HG03565 (cell line): Measurements from ENCODE around the gene ST14.

Experiments used
- ATAC-seq: cut with Tn5 transposase; IDR thresholded peaks from one replicate; pipeline ENCODE4 v1.9.1; 2021; ENCODE audit warnings: mild to moderate bottlenecking, moderate library complexity; ENCODE audit not compliant: unreplicated experiment

Gene ST14

DNA sequence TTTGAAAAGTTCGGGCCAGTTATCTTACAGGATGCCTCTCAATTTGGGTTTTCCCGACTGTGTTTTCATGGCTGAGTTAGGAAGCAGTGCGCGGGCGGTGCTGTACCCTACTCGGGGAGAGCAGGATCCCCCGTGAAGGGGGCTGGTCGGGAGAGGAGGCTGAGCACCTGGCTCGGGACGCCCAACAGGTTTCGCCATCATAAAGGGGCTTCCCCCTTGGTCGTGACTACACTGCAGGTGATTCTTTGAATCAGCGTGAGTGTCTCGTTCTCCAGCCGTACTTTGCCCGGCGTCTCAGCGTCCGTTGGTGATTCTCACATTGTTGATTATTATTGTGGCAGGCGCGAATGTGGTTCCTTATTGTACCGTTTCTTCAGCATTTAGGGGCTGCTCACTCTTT lies 46.6 kb downstream of the ST14 start:
- ATAC-seq: no peak

- ATAC-seq: no peak
These were observed 48.9 kb downstream of the ST14 start for GRCh38 chr11:130208241-130209127.

DNA sequence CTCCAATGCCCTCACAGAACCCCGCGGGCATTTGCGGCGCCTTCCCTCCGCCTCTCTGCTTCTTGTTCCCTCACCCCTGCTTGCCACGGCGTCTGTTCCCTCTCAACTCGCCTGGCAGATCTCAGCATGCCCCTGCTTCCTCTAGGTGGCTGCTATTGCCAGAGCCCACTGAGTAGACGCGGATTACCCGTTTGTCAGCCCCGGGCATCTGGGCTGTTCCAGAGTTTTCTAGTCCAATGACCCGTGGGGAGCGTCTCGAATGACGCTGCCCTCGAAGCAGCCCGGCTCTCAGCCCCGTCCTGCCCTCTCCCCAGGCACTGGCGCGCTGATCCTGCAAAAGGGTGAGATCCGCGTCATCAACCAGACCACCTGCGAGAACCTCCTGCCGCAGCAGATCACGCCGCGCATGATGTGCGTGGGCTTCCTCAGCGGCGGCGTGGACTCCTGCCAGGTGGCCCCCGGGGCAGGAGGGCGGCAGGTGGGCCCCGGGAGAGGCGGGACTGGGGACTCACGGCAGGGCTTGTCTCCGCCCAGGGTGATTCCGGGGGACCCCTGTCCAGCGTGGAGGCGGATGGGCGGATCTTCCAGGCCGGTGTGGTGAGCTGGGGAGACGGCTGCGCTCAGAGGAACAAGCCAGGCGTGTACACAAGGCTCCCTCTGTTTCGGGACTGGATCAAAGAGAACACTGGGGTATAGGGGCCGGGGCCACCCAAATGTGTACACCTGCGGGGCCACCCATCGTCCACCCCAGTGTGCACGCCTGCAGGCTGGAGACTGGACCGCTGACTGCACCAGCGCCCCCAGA lies 49.7 kb downstream of the ST14 start:
- no peak for ATAC-seq

GRCh38 chr11:130209954-130210854 lies 50.6 kb downstream of the ST14 start:
- ATAC-seq: no peak

DNA sequence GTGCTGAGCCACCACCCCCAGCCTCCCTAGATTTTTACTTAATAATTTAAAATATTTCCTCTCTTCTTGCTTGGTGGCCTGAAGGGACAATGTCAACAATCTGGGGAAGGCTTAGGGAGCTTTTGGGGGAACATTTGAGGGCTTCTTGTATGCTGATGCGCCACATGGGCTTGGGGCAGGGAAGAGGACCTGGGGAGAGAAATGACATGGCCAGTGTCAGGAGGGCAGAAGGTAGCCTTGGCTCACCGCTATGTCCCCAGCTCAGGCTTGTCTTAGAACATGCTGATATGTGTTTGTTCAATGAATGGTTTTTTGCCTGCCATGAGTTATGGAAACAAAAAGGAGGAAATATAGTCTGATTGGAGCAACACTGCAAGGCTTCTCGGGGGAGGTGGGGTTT lies 51.6 kb downstream of the ST14 start:
- no peak for ATAC-seq

DNA sequence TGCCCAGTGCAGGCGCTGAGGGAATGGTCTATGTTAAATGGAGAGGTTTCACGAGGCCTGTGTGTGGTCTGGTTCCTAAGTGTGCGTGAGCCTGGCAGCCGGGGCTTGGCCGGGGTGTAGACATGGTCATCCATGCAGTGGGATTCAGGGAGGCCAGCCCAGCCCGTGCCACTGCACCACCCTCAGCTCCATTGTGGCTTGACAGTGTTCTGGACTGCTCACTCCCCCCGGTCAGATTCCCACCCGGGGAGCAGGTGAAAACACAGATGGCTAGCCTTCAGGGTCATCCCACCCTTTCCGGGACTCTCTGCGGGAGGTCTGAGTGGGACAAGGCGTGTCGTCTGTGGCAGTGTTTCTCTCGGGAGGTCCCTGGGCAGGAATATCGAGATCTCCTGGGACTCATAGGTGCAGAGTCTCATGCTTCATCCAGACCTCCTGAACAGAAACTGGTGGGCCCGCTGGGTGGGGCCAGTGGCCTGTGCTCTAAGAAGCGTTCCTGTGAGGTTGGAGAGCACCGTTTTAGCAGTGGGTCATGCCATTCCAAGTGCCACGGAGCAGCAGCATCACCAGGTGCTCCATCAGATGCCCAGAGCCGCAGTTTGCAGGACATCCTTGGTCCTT lies 52.3 kb downstream of the ST14 start:
- no peak for ATAC-seq

GRCh38 chr11:130212431-130212961 lies 52.9 kb downstream of the ST14 start:
- ATAC-seq: no peak

GRCh38 chr11:130213143-130213978 lies 53.8 kb downstream of the ST14 start:
- ATAC-seq: no peak

GRCh38 chr11:130213979-130214281 lies 54.3 kb downstream of the ST14 start:
- ATAC-seq: no peak

DNA sequence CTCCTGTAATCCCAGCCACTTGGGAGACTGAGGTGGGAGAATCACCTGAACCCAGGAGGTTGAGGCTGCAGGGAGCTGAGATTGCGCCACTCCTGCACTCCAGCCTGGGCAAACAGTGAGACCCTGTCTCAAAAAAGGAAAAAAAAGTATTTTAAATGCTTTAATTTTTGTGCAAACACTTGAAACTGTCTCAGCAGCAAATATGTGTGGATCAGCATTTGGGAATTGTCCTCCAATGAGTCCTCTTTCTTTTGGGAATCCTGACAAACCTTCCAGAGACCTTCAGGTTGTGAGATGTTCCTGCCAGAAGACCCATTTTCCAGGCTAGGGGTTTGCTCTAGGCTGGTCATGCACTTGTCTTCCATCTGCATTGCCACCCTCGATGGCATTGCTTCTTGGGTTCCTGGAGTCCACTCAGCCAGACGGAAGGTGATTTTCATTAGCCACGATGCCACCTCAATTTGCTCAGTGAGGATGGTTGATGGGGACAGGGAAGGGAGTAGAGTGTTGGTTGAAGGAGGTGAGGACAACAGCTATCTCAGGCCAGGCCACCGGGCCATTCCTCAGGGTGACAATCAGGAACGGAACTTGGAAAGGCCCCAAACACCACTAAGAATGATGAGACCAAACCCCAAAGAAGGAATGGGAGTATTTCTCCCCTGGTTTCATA lies 55.4 kb downstream of the ST14 start:
- ATAC-seq: no peak

DNA sequence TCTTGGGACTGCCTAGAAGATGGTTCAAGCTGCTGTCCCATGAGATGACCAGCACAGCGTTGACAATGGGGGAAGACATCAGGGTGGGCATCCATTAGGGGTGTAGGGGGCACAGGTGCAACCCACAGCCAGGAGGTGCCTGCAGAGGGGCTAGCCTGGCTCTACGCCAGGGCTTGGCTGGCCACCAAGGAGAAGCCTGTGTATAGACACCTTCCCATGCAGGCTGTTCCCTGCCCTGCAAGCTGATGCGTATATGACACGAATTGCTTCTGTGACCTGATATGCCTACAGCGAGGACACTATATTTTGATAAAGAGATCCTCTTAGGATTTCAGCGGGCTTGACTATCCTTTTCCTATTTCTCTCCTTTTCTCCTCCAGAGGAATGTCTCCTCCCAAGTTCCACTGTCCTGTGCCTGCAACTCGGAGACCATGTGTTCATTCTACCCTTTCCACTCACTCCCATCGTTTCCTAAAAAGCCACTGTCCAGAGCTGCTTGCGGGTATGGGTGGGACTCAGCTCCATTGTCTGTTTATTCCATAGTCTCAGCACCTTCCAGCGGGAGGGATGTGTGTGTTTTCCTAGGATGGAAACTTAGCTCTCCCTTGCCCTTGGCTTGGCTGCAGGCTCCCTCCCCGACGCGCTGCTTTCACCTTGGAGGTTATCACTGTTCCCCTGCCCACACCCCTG lies 56.1 kb downstream of the ST14 start:
- ATAC-seq: no peak

DNA sequence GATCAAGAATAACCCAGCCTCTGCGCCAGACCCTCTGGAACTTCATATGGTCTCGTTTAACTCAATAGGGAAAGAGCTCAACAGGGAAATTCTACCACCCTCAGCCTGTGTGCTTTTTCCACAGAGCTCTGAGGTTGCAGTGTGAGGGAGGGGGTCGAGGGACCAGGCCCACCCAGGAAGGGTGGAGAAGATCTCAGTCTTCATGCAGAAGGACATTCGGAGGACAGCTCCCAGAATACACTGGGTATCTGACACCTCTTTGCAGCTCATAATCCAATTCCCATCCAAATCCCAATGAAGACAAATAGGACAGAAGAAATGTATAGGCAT lies 56.6 kb downstream of the ST14 start:
- ATAC-seq: no peak

DNA sequence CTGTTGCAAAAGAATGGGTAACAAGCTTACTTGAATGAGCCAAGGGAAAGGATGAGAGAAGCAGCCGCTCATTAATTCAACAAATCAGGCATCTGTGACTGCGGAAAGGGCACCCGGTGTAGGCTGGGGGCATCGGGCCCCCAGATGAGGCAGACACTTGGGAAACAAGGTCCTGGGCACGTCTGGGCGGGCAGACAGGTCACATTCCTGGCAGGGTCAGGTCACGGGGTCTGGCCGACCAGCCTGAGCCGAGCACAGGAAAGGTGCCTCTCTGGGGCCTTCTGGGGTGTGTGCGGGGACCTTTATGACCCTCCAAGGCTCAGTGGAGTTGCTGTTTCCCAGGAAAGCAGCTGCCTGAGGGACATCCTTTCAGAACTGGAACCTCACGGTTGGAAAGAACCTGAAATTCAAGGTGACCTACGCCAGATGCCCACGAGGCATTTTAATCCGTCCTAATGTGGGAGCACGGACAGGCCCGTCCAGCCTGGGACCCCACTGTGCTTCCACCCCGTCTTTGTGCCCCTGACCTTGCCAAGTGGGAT lies 57.1 kb downstream of the ST14 start:
- no peak for ATAC-seq

DNA sequence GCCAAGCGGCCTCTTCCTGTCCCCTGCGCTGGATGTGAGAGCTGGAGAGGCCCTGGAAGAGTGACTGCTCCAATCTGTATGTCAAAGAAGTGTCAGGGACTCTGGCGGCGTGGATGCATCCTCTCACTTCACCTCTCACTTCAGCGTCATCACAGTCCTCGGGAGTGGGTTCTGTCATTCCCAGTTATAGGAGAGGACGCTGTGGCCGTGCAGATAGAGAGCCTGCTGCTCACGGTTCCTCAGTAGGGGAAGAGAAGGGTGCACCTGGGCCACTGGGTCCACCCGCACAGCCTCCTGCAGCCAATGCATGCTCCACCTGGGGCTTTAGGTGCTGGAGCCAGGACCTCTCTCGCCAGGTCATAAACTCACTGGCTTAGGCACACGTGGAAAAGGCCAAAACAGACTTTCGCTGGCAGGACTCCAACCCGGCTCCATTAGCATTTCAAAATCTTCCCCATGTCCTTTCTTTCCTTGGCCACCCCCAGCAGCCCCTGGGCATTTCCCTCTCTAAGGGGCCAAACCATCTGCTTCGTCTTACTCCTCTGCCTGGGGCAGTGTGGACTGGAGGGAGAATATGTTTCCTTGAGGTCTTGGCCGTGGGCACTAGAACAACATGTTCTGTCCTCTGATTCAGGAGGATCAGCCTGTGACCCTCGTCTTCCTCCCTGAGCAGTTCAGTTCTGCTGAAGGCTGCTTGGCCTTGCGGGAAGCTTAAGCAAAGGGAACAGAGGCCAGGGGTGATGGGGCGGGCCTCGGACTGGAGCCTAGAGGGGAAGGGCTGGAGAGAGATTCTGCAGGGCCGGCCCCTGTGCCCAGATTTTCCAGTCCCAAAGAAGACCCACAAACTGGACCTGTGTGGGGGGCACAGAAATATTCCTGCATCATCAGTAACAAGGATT lies 57.8 kb downstream of the ST14 start:
- no peak for ATAC-seq

DNA sequence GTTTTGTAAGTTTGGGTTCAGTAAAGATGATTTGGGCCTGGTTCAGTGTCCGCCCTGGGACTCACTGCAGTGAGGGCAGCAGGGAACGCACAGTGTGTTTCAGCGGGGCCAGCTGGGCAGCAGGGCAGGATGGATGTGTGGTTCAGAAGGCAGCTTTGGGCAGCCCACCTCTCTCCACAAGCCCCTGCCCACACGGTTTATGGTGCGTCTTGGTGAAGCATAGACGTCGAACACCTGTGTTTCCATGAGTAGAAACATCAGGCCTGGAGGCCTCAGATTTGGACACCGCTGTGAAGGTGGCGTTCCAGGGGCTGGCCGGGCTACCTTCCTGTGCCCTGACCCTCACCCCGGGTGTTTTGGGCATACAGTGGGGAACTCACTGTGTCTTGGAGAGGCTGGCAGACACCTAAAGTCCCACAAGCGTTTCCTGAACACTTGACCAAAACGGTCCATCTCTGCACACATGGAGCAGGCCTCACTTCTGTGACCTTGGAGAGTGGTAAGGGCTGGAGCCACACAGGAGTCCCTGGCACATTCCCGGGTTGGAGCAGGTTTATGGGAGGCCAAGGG lies 59.0 kb downstream of the ST14 start:
- no peak for ATAC-seq

DNA sequence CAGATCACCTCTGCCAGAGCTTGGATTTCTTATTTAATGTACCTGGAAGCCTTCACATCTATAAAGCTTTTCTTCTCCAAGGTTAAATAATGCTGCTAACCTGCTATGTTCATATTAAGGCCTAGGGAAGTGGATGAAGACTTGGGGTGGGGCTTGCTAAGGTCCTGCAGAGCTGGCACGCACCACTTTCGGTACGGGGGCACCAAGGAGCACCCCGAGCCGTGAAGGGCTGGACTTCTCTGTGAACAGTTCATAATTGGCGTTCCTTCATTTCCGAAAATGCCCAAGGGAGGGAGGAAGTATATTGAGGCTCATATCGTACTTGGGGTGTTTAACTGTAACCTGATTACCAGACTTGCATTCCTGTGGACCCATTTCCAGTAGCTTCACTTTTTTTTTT lies 59.6 kb downstream of the ST14 start:
- no peak for ATAC-seq
